ENCODE measurements around the gene IL21. TPM values are rescaled to one million over a fixed set of nuclear protein-coding genes. Genes with fewer than 3 reads are reported as not detected.

Gene IL21
- total RNA-seq, 6 experiments from 2014 or later: not detected

DNA sequence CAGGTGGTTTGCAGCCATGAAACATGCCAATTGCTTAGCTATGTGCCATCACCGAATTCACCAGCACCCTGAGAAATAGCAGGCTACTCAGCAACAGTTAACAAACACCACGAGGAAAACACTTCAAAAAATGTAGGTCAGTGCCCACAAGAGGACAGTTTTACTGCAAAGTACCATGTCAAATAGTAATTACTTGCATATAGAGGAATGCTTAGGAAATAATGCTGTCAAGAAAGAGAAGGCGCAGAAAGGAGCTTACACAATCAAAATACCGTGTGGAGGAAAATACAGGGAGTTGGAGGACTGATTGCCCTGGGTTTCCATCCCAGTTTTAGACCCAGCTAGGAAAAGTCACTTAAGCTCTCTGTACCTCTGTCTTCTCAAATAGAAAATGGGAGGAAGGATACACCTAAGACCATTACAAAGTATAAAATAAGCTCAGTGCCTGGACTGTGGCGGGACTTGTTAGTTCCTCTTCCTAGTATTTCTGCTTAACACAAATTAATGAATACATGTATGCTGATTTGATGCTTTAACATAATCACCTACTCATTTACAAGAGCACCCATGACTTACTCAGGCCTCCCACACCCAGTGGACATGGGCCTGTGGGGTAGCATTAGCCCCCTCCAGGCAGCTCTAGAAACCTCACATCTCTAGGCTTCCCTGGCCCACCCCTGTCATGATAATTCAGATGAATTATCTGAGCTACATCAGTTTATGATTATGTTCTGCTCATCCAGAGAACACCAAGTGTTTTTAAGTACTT, 44.5 kb upstream of the IL21 start:
- no peaks in the 10 kb centered on the region for H3K4me1 ChIP-seq
- WGBS (ENCODE audit: insufficient coverage, low coverage, low lambda C conversion rate, missing lambda C conversion rate): 65% methylated on average over 5 of the region's 5 CpGs
- H3K4me3 ChIP-seq: no peak overlapping the region
- H3K36me3 ChIP-seq: no peaks in the 10 kb centered on the region
- intact Hi-C loops (cut with DNase I): no loop called here
- ATAC-seq (no peak), DNase-seq (no peak)
- no peaks in the 10 kb centered on the region for H3K9me3 ChIP-seq
- no peaks in the 10 kb centered on the region for H3K27me3 ChIP-seq
- H3K27ac ChIP-seq: no peak overlapping the region
- TF ChIP-seq, protein P1, sequence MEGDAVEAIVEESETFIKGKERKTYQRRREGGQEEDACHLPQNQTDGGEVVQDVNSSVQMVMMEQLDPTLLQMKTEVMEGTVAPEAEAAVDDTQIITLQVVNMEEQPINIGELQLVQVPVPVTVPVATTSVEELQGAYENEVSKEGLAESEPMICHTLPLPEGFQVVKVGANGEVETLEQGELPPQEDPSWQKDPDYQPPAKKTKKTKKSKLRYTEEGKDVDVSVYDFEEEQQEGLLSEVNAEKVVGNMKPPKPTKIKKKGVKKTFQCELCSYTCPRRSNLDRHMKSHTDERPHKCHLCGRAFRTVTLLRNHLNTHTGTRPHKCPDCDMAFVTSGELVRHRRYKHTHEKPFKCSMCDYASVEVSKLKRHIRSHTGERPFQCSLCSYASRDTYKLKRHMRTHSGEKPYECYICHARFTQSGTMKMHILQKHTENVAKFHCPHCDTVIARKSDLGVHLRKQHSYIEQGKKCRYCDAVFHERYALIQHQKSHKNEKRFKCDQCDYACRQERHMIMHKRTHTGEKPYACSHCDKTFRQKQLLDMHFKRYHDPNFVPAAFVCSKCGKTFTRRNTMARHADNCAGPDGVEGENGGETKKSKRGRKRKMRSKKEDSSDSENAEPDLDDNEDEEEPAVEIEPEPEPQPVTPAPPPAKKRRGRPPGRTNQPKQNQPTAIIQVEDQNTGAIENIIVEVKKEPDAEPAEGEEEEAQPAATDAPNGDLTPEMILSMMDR (IDR thresholded peaks at IDR 0.05): no peak
- no peak for TF ChIP-seq POLR2A (IDR thresholded peaks at IDR 0.05)

DNA sequence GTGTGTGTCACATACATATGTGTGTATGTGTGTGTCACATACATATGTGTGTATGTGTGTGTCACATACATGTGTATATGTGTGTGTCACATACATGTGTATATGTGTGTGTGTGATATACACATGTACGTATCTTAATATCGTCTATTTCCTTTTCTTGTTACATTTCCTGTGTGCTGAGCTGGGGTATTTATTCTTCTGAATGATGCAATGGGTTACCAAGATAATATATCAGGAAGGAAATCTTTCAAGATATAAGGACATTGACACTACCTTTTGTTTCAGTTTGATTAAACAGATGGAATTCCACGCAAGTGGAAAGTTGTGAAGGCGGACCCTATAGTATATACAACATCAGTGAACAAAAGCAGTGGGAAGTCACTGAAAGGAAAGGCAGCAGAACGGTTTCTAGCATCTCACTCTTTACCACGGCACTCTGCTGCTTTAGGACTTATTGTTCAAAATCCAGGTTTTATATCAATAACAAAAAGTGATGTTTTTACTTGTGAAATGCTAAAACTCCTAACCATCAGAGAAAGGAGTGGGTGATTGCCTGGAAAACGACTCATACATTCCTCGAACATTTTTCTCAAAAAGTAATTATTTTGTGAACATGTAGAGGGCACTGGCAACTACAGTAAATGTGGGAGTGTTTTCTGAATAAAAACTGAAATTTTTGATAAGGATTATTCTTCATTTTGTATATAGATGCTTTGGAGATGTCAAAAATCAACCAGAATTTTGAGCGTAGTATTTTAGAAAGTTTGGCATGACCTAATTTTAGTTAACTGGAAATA, 43.1 kb upstream of the IL21 start:
- Histone ChIP-seq H3K27ac (no peak overlapping the region), H3K9me3 (no peaks in the 10 kb centered on the region), H3K27me3 (no peaks in the 10 kb centered on the region), H3K36me3 (no peaks in the 10 kb centered on the region), H3K4me1 (no peaks in the 10 kb centered on the region), H3K4me3 (no peak overlapping the region)
- TF ChIP-seq, protein P1 (IDR thresholded peaks at IDR 0.05): no peak
- no peak for TF ChIP-seq POLR2A (IDR thresholded peaks at IDR 0.05)
- intact Hi-C loops (cut with DNase I): no loop called here
- WGBS (ENCODE audit: insufficient coverage, low coverage, low lambda C conversion rate, missing lambda C conversion rate): 43% methylated on average over 9 of the region's 9 CpGs
- DNase-seq (no peak), ATAC-seq (no peak)

DNA sequence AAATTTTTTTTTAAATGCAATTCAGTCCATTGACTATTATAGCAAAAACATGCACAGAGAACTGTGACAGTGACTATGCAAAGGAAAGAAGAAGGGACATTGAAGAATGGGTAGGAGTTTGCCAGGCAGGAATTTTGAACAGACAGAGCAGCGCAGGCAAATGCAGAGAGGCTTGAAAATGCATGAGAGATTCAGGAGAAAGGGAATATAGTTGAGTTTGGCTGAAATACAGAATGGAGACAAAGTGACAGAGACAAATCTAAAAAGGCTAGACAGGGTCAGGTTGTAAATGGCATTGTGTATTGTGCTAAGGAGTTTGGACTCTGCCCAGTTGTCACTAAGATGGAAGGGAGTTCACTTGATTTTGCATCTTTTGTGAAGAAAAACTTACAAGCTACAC, 42.4 kb upstream of the IL21 start:
- DNase-seq: no peak
- no peaks in the 10 kb centered on the region for H3K9me3 ChIP-seq
- H3K36me3 ChIP-seq: no peaks in the 10 kb centered on the region
- no peaks in the 10 kb centered on the region for H3K4me1 ChIP-seq
- H3K27ac ChIP-seq: no peak overlapping the region
- no peak for ATAC-seq
- no peaks in the 10 kb centered on the region for H3K27me3 ChIP-seq
- no peak overlapping the region for H3K4me3 ChIP-seq
- intact Hi-C loops (cut with DNase I): no loop called here
- TF ChIP-seq, protein P1 (IDR thresholded peaks at IDR 0.05): no peak
- no peak for TF ChIP-seq POLR2A (IDR thresholded peaks at IDR 0.05)
- 44% methylated on average over 1 of the region's 1 CpG for WGBS (ENCODE audit: insufficient coverage, low coverage, low lambda C conversion rate, missing lambda C conversion rate)

DNA sequence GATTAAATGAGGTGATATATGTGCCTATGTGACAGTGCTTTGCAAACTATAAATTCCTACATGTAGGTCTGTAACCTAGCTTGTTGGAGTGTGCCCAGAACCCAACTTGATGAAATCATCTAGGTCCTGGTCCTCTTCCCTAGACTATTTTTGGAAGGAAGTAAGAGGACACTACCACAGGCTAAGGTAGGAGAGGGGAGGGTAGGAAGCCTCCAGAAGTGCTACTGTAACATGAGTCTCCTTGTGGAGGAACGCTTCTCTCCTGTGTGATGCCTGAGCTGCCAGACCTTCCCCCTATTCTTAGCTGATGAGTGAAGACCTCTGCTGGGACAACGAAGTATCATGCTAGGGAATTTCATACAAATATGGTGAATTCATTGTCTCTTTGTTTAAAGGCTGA, 41.8 kb upstream of the IL21 start:
- no peak for TF ChIP-seq POLR2A (IDR thresholded peaks at IDR 0.05)
- TF ChIP-seq, protein P1 (IDR thresholded peaks at IDR 0.05): no peak
- WGBS (ENCODE audit: insufficient coverage, low coverage, low lambda C conversion rate, missing lambda C conversion rate): 71% methylated on average over 2 of the region's 2 CpGs
- no peak overlapping the region for H3K4me3 ChIP-seq
- H3K27me3 ChIP-seq: no peaks in the 10 kb centered on the region
- DNase-seq (no peak), ATAC-seq (no peak)
- no peaks in the 10 kb centered on the region for H3K36me3 ChIP-seq
- intact Hi-C loops (cut with DNase I): no loop called here
- H3K27ac ChIP-seq: no peak overlapping the region
- no peaks in the 10 kb centered on the region for H3K9me3 ChIP-seq
- no peaks in the 10 kb centered on the region for H3K4me1 ChIP-seq

Measured in right lobe of liver (tissue), 6 donors.